K562 (cell line): ENCODE data around the gene ARHGEF18. TPM values are rescaled to one million over a fixed set of nuclear protein-coding genes. Genes with fewer than 3 reads are reported as not detected.

ENCODE experiments used
- ATAC-seq: fragments of 200-7000 bp; cut with Tn5 transposase; 3 replicates; pipeline ENCODE4 v1.9.1; 2020; ENCODE audit warnings: moderate library complexity
- BruUV-seq: library from RNA; stranded (reverse); fragments of 400-500 nt; replicated peaks from 2 replicates; lab custom pipeline; 2021; lab: Mats Ljungman, UMichigan
- CTCF ChIA-PET: fragments of 300-600 bp; formaldehyde crosslinking; extraction: SDS; loops from one replicate; lab custom pipeline; 2021; ENCODE audit warnings: low intra/inter-chr PET ratio; lab: Yijun Ruan, JAX
- POLR2A ChIA-PET: fragments of 300-600, 350-650 bp; sonication (Branson Sonifier 250); formaldehyde crosslinking; extraction: SDS; loops from one replicate; lab custom pipeline; 2021; ENCODE audit warnings: antibody characterized with exemption, inconsistent platforms; lab: Yijun Ruan, JAX
- DNase-seq, 4 experiments: peaks; one replicate each; pipeline versions ENCODE4 v3.0.0 to v3.0.0-alpha.2; 2011 to 2018; ENCODE audit warnings: low spot score in 3 of 4, mixed read lengths in 3 of 4; ENCODE audit errors: extremely low read depth in 1 of 4
- FAIRE-seq: peaks from 2 replicates; lab custom pipeline; 2011; peaks lifted over from hg19 to GRCh38; lab: Jason Lieb, UNC
- H2AFZ ChIP-seq: 2 replicates; pipeline ENCODE4 v1.6.0; 2011; ENCODE audit warnings: low read depth, low read length, control low read depth, inconsistent platforms
- H3K27ac ChIP-seq: fragments of 200-600 bp; 3 replicates; pipeline ENCODE4 v1.8.0; 2011; ENCODE audit warnings: low read depth, mild to moderate bottlenecking, control low read depth, inconsistent platforms, low read length, moderate library complexity, mixed read lengths; ENCODE audit errors: extremely low read depth
- H3K27me3 ChIP-seq, 2 experiments: fragments of 300-600 bp in 1 of 2; 2 replicates in 1 of 2; 3 replicates in 1 of 2; pipeline versions ENCODE4 v1.6.0 to v1.8.0; 2011; ENCODE audit warnings: inconsistent platforms in 2 of 2, low read length in 2 of 2, mild to moderate bottlenecking in 1 of 2, mixed read lengths in 1 of 2, moderate library complexity in 1 of 2; ENCODE audit not compliant: control insufficient read depth in 2 of 2, insufficient read depth in 2 of 2
- H3K36me3 ChIP-seq: fragments of 300-600 bp; 3 replicates; pipeline ENCODE4 v1.8.0; 2011; ENCODE audit warnings: mild to moderate bottlenecking, low read length, inconsistent platforms; ENCODE audit not compliant: control insufficient read depth, insufficient read depth
- H3K4me1 ChIP-seq, 2 experiments: fragments of 200-600 bp in 1 of 2; replicated peaks in 1 of 2; 2 replicates in 1 of 2; 3 replicates in 1 of 2; pipeline versions ENCODE4 v1.5.1 to v1.8.0; 2011; ENCODE audit warnings: inconsistent platforms in 2 of 2, low read length in 2 of 2, mild to moderate bottlenecking in 1 of 2, mixed read lengths in 1 of 2, moderate library complexity in 1 of 2; ENCODE audit not compliant: control insufficient read depth in 2 of 2, insufficient read depth in 2 of 2
- H3K4me2 ChIP-seq: 2 replicates; pipeline ENCODE4 v1.6.1; 2011; ENCODE audit warnings: low read length, control low read depth, inconsistent platforms, mixed read lengths; ENCODE audit not compliant: insufficient read depth
- H3K4me3 ChIP-seq: fragments of 200-600 bp; sonication (generic), shearing (Covaris generic); 2 replicates; pipeline ENCODE4 v1.5.1; 2016; ENCODE audit warnings: control low read depth, inconsistent platforms
- H3K79me2 ChIP-seq: fragments of 200-600 bp; 3 replicates; pipeline ENCODE4 v1.8.0; 2011; ENCODE audit warnings: low read length, inconsistent platforms; ENCODE audit not compliant: control insufficient read depth, insufficient read depth
- H3K9ac ChIP-seq, 2 experiments: 2 replicates each; pipeline versions ENCODE4 v1.6.0 to v1.6.1; 2011; ENCODE audit warnings: low read depth in 2 of 2, low read length in 2 of 2, control low read depth in 1 of 2, inconsistent platforms in 1 of 2, mild to moderate bottlenecking in 1 of 2, mixed read lengths in 1 of 2; ENCODE audit not compliant: insufficient read depth in 1 of 2
- H3K9me1 ChIP-seq: one replicate; pipeline ENCODE4 v1.6.0; 2011; ENCODE audit warnings: inconsistent platforms, mild to moderate bottlenecking, low read length, moderate library complexity; ENCODE audit not compliant: control insufficient read depth, insufficient read depth
- H3K9me3 ChIP-seq: replicated peaks from 2 replicates; pipeline ENCODE4 v1.5.1; 2011; ENCODE audit warnings: low read depth, low read length, inconsistent platforms; ENCODE audit not compliant: control insufficient read depth, insufficient read depth
- H4K20me1 ChIP-seq: replicated peaks from 2 replicates; pipeline ENCODE4 v1.6.1; 2011; ENCODE audit warnings: low read length, inconsistent platforms, mixed read lengths; ENCODE audit not compliant: control insufficient read depth, insufficient read depth
- BMI1 ChIP-seq: fragments of 150-350 bp; IDR thresholded peaks from 2 replicates; pipeline ENCODE4 v1.6.1; 2014; ENCODE audit warnings: low read length
- COPS2 ChIP-seq: fragments of 450-650 bp; conservative IDR thresholded peaks from 2 replicates; pipeline ENCODE4 v1.6.1; 2016; ENCODE audit warnings: mild to moderate bottlenecking, moderate library complexity
- HDAC8 ChIP-seq: fragments of 450-650 bp; IDR thresholded peaks from 2 replicates; pipeline ENCODE4 v1.6.1; 2016; ENCODE audit warnings: mild to moderate bottlenecking, missing genetic modification characterization, moderate library complexity, missing compliant biosample characterization
- HNRNPL ChIP-seq: fragments of 200-400 bp; formaldehyde crosslinking; IDR thresholded peaks from 2 replicates; pipeline ENCODE4 v1.6.1; 2017; ENCODE audit warnings: low read depth, mild to moderate bottlenecking, low read length
- KAT2B ChIP-seq: IDR thresholded peaks from one replicate; pipeline ENCODE4 v1.6.1; 2012; ENCODE audit warnings: low read depth, mild to moderate bottlenecking, control low read depth, inconsistent platforms, low read length, moderate library complexity
- KHSRP ChIP-seq: fragments of 450-650 bp; IDR thresholded peaks from 2 replicates; pipeline ENCODE4 v1.6.1; 2017
- MEIS2 ChIP-seq: fragments of 450-650 bp; IDR thresholded peaks from 2 replicates; pipeline ENCODE4 v1.6.1; 2014; ENCODE audit warnings: mild to moderate bottlenecking; ENCODE audit not compliant: partially characterized antibody
- NONO ChIP-seq, 2 experiments: fragments of 200-400 bp in 1 of 2; fragments of 450-650 bp in 1 of 2; formaldehyde crosslinking in 1 of 2; IDR thresholded peaks; 2 replicates each; pipeline ENCODE4 v1.6.1; 2017; ENCODE audit warnings: low read depth in 2 of 2, mild to moderate bottlenecking in 2 of 2, moderate library complexity in 2 of 2, low read length in 1 of 2
- SRSF1 ChIP-seq: fragments of 200-400 bp; formaldehyde crosslinking; IDR thresholded peaks from 2 replicates; pipeline ENCODE4 v1.6.1; 2017; ENCODE audit warnings: mild to moderate bottlenecking, low read depth, low read length, moderate library complexity
- ZBTB5 ChIP-seq: fragments of 450-650 bp; IDR thresholded peaks from 2 replicates; pipeline ENCODE4 v1.6.1; 2017; ENCODE audit warnings: antibody characterized with exemption
- ZNF778 ChIP-seq: fragments of 450-650 bp; formaldehyde crosslinking; IDR thresholded peaks from 2 replicates; pipeline ENCODE4 v1.4.0; 2020; ENCODE audit warnings: mild to moderate bottlenecking, moderate library complexity
- WGBS: fragments of 100-300 bp; shearing (Covaris generic); methylation state at CpG from one replicate; pipeline ENCODE4 v1.1.6; 2016; ENCODE audit warnings: low coverage, mixed read lengths; ENCODE audit not compliant: insufficient coverage; ENCODE audit errors: missing lambda C conversion rate; 5-methylcytosine and 5-hydroxymethylcytosine counted together
- in situ Hi-C: fragments of 300-500 bp; cut with MboI; formaldehyde crosslinking; loops from 4 replicates; pipeline ENCODE4 v1.15.0; 2018; ENCODE audit warnings: inconsistent platforms, mixed read lengths
- intact Hi-C: fragments of 100-400 bp; cut with micrococcal nuclease; formaldehyde crosslinking; loops from 2 replicates; pipeline ENCODE4 v1.14.2; 2022
- polyA plus RNA-seq, 8 experiments: library from polyadenylated mRNA; depleted of rRNA in 4 of 8; stranded (reverse) in 5 of 8; unstranded in 3 of 8; fragments of >200 nt; fragmentation: Nextera tagmentation in 2 of 8; fragmentation: Illumina TruSeq in 1 of 8; extraction: Ambion mirVana in 2 of 8; extraction: Trizol in 1 of 8; gene quantifications; 2 replicates each; pipeline versions ENCODE4 v1.2.1 to v1.2.3, GENCODE V29; 2011 to 2014; ENCODE audit warnings: inconsistent platforms in 1 of 8, missing spikeins in 1 of 8
- total RNA-seq, 7 experiments: library from RNA; depleted of rRNA in 6 of 7; stranded (reverse); fragments of >200 nt in 6 of 7; fragmentation: Illumina TruSeq in 2 of 7; extraction: Trizol in 2 of 7; gene quantifications; 2 replicates each; pipeline versions ENCODE4 v1.2.1 to v1.2.3, GENCODE V29; 2011 to 2021; ENCODE audit warnings: low replicate concordance in 1 of 7

ARHGEF18 gene
- total and polyA plus RNA-seq, 9 of the 15 experiments (the other 6 are each of a cell fraction or from before 2014, with no cell fraction given) = 0.04 to 16.5 (median 4.5) TPM

- no TSS peak for BruUV-seq
- ChIA-PET CTCF (no interaction called here), POLR2A (no interaction called here)
- no peaks in the 10 kb centered on the region for H3K9me1 ChIP-seq
- H3K9ac ChIP-seq = no peak overlapping the region
- H3K36me3 ChIP-seq = no peaks in the 10 kb centered on the region
- no peaks in the 10 kb centered on the region for H3K9me3 ChIP-seq
- ATAC-seq = no peak
- H3K4me3 ChIP-seq = no peak overlapping the region
- no peaks in the 10 kb centered on the region for H3K79me2 ChIP-seq
- FAIRE-seq = no peak
- no peak overlapping the region for H3K27ac ChIP-seq
- H4K20me1 ChIP-seq = no peaks in the 10 kb centered on the region
- H2AFZ ChIP-seq = no peak overlapping the region
- H3K27me3 ChIP-seq = peaks cover 9 to 47% of the 10 kb centered on the region in 2 experiments; a peak in 4 of 5 replicates
- TF ChIP-seq HNRNPL (no peak), COPS2 (no peak), KHSRP (no peak), HDAC8 (no peak), SRSF1 (no peak), ZNF778 (CRISPR knock-in tag) (no peak), MEIS2 (no peak), NONO (IDR thresholded peaks at IDR 0.05; ENCODE audit: low read depth in 2 of 2, low read length in 1 of 2) (no peak), BMI1 (no peak), KAT2B (no peak), ZBTB5 (no peak)
- H3K4me2 ChIP-seq = no peak overlapping the region
- in situ Hi-C loops (no loop called here), intact Hi-C loops (no loop called here)
- no peak for DNase-seq
- 2% methylated on average over 12 of the region's 12 CpGs for WGBS
- H3K4me1 ChIP-seq = no peaks in the 10 kb centered on the region
Measured at GRCh38 chr19:7311911-7312310, 36.8 kb upstream of the ARHGEF18 start.
